H1 (cell line): ENCODE measurements around the gene TCF7L2. TPM values are rescaled to one million over a fixed set of nuclear protein-coding genes. Genes with fewer than 3 reads are reported as not detected.

Experiments
- CTCF ChIA-PET: fragments of 300-600 bp; sonication (Branson Sonifier 250); formaldehyde crosslinking; loops from one replicate; lab custom pipeline; 2021; ENCODE audit not compliant: partially characterized antibody; lab: Charles Lee
- POLR2A ChIA-PET: fragments of 300-600 bp; sonication (Branson Sonifier 250); formaldehyde crosslinking; loops from one replicate; lab custom pipeline; 2021; ENCODE audit warnings: inconsistent platforms; ENCODE audit not compliant: partially characterized antibody; lab: Charles Lee
- DNase-seq, 2 experiments: peaks; one replicate each; pipeline versions ENCODE4 v3.0.0 to v3.0.0-alpha.2; 2010 to 2022; ENCODE audit warnings: low spot score in 2 of 2, low read depth in 1 of 2, mixed read lengths in 1 of 2
- FAIRE-seq: peaks from 2 replicates; lab custom pipeline; 2011; peaks lifted over from hg19 to GRCh38; lab: Jason Lieb, UNC
- H2AFZ ChIP-seq: 2 replicates; pipeline ENCODE4 v1.8.1; 2012; ENCODE audit warnings: low read length, inconsistent platforms
- H2AK5ac ChIP-seq: 2 replicates; pipeline ENCODE4 v1.6.1; 2013; ENCODE audit warnings: low read depth, low read length
- H2BK120ac ChIP-seq: replicated peaks from 2 replicates; pipeline ENCODE3; 2013; ENCODE audit warnings: low read depth, low read length, inconsistent platforms
- H2BK12ac ChIP-seq: 2 replicates; pipeline ENCODE4 v1.6.1; 2013; ENCODE audit warnings: low read depth, low read length
- H2BK15ac ChIP-seq: 2 replicates; pipeline ENCODE4 v1.6.1; 2013; ENCODE audit warnings: low read length
- H2BK20ac ChIP-seq: 2 replicates; pipeline ENCODE4 v1.6.1; 2013; ENCODE audit warnings: low read length
- H2BK5ac ChIP-seq: 2 replicates; pipeline ENCODE4 v1.6.1; 2013; ENCODE audit warnings: low read depth, low read length
- H3K14ac ChIP-seq: 2 replicates; pipeline ENCODE4 v1.6.1; 2013; ENCODE audit warnings: inconsistent platforms; ENCODE audit not compliant: insufficient read length
- H3K18ac ChIP-seq: 2 replicates; pipeline ENCODE4 v1.6.1; 2013; ENCODE audit warnings: low read length; ENCODE audit errors: extremely low read depth
- H3K23ac ChIP-seq: 2 replicates; pipeline ENCODE4 v1.6.1; 2013; ENCODE audit warnings: inconsistent platforms; ENCODE audit not compliant: insufficient read length
- H3K23me2 ChIP-seq: 2 replicates; pipeline ENCODE4 v1.6.1; 2013; ENCODE audit warnings: low read depth, low read length
- H3K27ac ChIP-seq: 2 replicates; pipeline ENCODE4 v1.6.1; 2011; ENCODE audit warnings: low read depth, low read length, inconsistent platforms
- H3K27me3 ChIP-seq, 4 experiments: replicated peaks in 1 of 4; 1 replicate in 1 of 4; 2 replicates in 3 of 4; pipeline versions ENCODE4 v1.6.1 to v1.8.1; 2011 to 2013; ENCODE audit warnings: low read length in 3 of 4, mild to moderate bottlenecking in 3 of 4, inconsistent platforms in 2 of 4, mixed read lengths in 2 of 4, moderate library complexity in 1 of 4; ENCODE audit not compliant: control insufficient read depth in 3 of 4, insufficient read depth in 3 of 4; ENCODE audit errors: extremely low read depth in 1 of 4
- H3K36me3 ChIP-seq, 4 experiments: 2 replicates each; pipeline versions ENCODE4 v1.6.1 to v1.8.1; 2011 to 2013; ENCODE audit warnings: mild to moderate bottlenecking in 4 of 4, low read length in 3 of 4, moderate library complexity in 2 of 4, control low read depth in 1 of 4, inconsistent platforms in 1 of 4; ENCODE audit not compliant: insufficient read depth in 4 of 4, control insufficient read depth in 2 of 4
- H3K4ac ChIP-seq: replicated peaks from 2 replicates; pipeline ENCODE3; 2013; ENCODE audit warnings: low read length, low read depth, mixed read lengths, inconsistent platforms; ENCODE audit not compliant: insufficient read length
- H3K4me1 ChIP-seq, 4 experiments: replicated peaks in 1 of 4; 1 replicate in 1 of 4; 2 replicates in 3 of 4; pipeline versions ENCODE4 v1.6.1 to v1.8.1; 2011 to 2013; ENCODE audit warnings: low read length in 3 of 4, inconsistent platforms in 2 of 4, mixed read lengths in 1 of 4; ENCODE audit not compliant: insufficient read depth in 4 of 4, control insufficient read depth in 3 of 4
- H3K4me2 ChIP-seq, 2 experiments: 2 replicates each; pipeline versions ENCODE4 v1.6.1 to v1.8.1; 2011 to 2013; ENCODE audit warnings: low read depth in 2 of 2, low read length in 2 of 2, control low read depth in 1 of 2, inconsistent platforms in 1 of 2, mild to moderate bottlenecking in 1 of 2; ENCODE audit not compliant: insufficient read depth in 1 of 2
- H3K4me3 ChIP-seq, 4 experiments: fragments of 200-600, 300-600 bp in 1 of 4; sonication (generic), shearing (Covaris generic), sonication (Bioruptor Twin) in 1 of 4; 2 replicates each; pipeline versions ENCODE4 v1.5.1 to v1.8.1; 2011 to 2016; ENCODE audit warnings: low read length in 4 of 4, low read depth in 3 of 4, control low read depth in 2 of 4, inconsistent platforms in 2 of 4, mild to moderate bottlenecking in 2 of 4, mixed read lengths in 1 of 4, moderate library complexity in 1 of 4; ENCODE audit not compliant: insufficient read depth in 2 of 4; ENCODE audit errors: extremely low read depth in 1 of 4
- H3K56ac ChIP-seq: replicated peaks from 2 replicates; pipeline ENCODE3; 2013; ENCODE audit warnings: low read depth, mild to moderate bottlenecking, mixed read lengths, low read length, inconsistent platforms; ENCODE audit not compliant: insufficient read length
- H3K79me1 ChIP-seq: 2 replicates; pipeline ENCODE4 v1.6.1; 2013; ENCODE audit warnings: low read depth, low read length, control low read depth
- H3K79me2 ChIP-seq, 2 experiments: 2 replicates each; pipeline versions ENCODE4 v1.6.1 to v1.8.1; 2012 to 2013; ENCODE audit warnings: low read length in 2 of 2, mild to moderate bottlenecking in 2 of 2, inconsistent platforms in 1 of 2; ENCODE audit not compliant: insufficient read depth in 2 of 2, control insufficient read depth in 1 of 2
- H3K9ac ChIP-seq, 4 experiments: replicated peaks in 1 of 4; 1 replicate in 1 of 4; 2 replicates in 3 of 4; pipeline versions ENCODE4 v1.6.1 to v1.8.1; 2011 to 2013; ENCODE audit warnings: low read depth in 3 of 4, low read length in 3 of 4, control low read depth in 2 of 4, mild to moderate bottlenecking in 2 of 4, moderate library complexity in 2 of 4, inconsistent platforms in 1 of 4; ENCODE audit errors: extremely low read depth in 1 of 4
- H3K9me3 ChIP-seq, 2 experiments: 2 replicates each; pipeline versions ENCODE4 v1.6.1 to v1.8.1; 2012 to 2013; ENCODE audit warnings: mild to moderate bottlenecking in 2 of 2, moderate library complexity in 2 of 2, control low read depth in 1 of 2, inconsistent platforms in 1 of 2, low read depth in 1 of 2, low read length in 1 of 2, mixed read lengths in 1 of 2; ENCODE audit not compliant: insufficient read depth in 2 of 2
- H4K20me1 ChIP-seq, 2 experiments: replicated peaks in 1 of 2; 2 replicates each; pipeline versions ENCODE3 to v1.8.1; 2011 to 2013; ENCODE audit warnings: inconsistent platforms in 2 of 2, low read length in 2 of 2, mild to moderate bottlenecking in 1 of 2; ENCODE audit not compliant: insufficient read depth in 2 of 2, control insufficient read depth in 1 of 2
- H4K5ac ChIP-seq: 2 replicates; pipeline ENCODE4 v1.6.1; 2013; ENCODE audit warnings: low read length, low read depth, mixed read lengths, inconsistent platforms; ENCODE audit not compliant: insufficient read length
- H4K8ac ChIP-seq: 2 replicates; pipeline ENCODE4 v1.8.0; 2013; ENCODE audit warnings: mild to moderate bottlenecking, moderate library complexity, low read length, inconsistent platforms; ENCODE audit not compliant: insufficient read depth; ENCODE audit errors: extremely low read depth
- H4K91ac ChIP-seq: replicated peaks from 2 replicates; pipeline ENCODE3; 2013; ENCODE audit warnings: low read length, mixed read lengths, inconsistent platforms; ENCODE audit not compliant: insufficient read length
- ASH2L ChIP-seq: fragments of 200-600, 300-600 bp; sonication (generic); IDR thresholded peaks from one replicate; pipeline ENCODE4 v1.7.1; 2017; ENCODE audit warnings: low read length
- CTCF ChIP-seq, 3 experiments: IDR thresholded peaks; 1 replicate in 2 of 3; 2 replicates in 1 of 3; pipeline versions ENCODE4 v1.5.1 to v1.6.1; 2011; ENCODE audit warnings: low read length in 3 of 3, mild to moderate bottlenecking in 3 of 3, inconsistent platforms in 2 of 3, low read depth in 1 of 3, moderate library complexity in 1 of 3; ENCODE audit not compliant: insufficient read depth in 1 of 3; ENCODE audit errors: control extremely low read depth in 1 of 3
- SP2 ChIP-seq: IDR thresholded peaks from 2 replicates; pipeline ENCODE4 v1.6.1; 2012; ENCODE audit warnings: mild to moderate bottlenecking, low read length, inconsistent platforms
- SP4 ChIP-seq: IDR thresholded peaks from 2 replicates; pipeline ENCODE4 v1.6.1; 2012; ENCODE audit warnings: low read length, inconsistent platforms
- TBP ChIP-seq: IDR thresholded peaks from 2 replicates; pipeline ENCODE4 v1.6.1; 2011; ENCODE audit warnings: low read depth, low read length, improper control_type of control experiment
- TEAD4 ChIP-seq: IDR thresholded peaks from 2 replicates; pipeline ENCODE4 v1.6.1; 2012; ENCODE audit warnings: low read depth, low read length, inconsistent platforms, mixed read lengths
- whole genome bisulfite sequencing, 2 experiments: shearing (Covaris generic) in 1 of 2; methylation state at CpG; one replicate each; pipeline versions ENCODE4 v1.1.6 to v1.1.7; 2013 to 2015; ENCODE audit warnings: low lambda C conversion rate in 2 of 2, mixed read lengths in 2 of 2, inconsistent platforms in 1 of 2, low coverage in 1 of 2, missing lambda C conversion rate in 1 of 2; ENCODE audit not compliant: insufficient replicate concordance in 2 of 2, insufficient coverage in 1 of 2, insufficient read length in 1 of 2; ENCODE audit errors: extremely low coverage in 1 of 2, missing lambda C conversion rate in 1 of 2; 5-methylcytosine and 5-hydroxymethylcytosine counted together
- polyA plus RNA-seq, 7 experiments: library from polyadenylated mRNA; depleted of rRNA in 3 of 7; stranded (reverse) in 5 of 7; unstranded in 2 of 7; fragments of >200 nt in 5 of 7; fragments of 200-250 nt in 2 of 7; gene quantifications; 1 replicate in 5 of 7; 2 replicates in 1 of 7; 4 replicates in 1 of 7; pipeline versions ENCODE4 v1.2.1 to v1.2.3, GENCODE V29; 2011 to 2013; ENCODE audit warnings: missing spikeins in 2 of 7, mixed read lengths in 2 of 7
- total RNA-seq: library from RNA; stranded (reverse); fragmentation: NEBNext Ultra II Directional; extraction: Animal tissue kit (Norgen Biotek cat#: 25700); gene quantifications from 2 replicates; pipeline ENCODE4 v1.2.1, GENCODE V29; 2021

The TCF7L2 gene
- total and polyA plus RNA-seq, 2 of the 8 experiments (the other 6 are each of a cell fraction or from before 2014, with no cell fraction given), result 33.9 to 67.3 TPM

- Histone ChIP-seq H3K23ac (no peak overlapping the region), H2AFZ (no peak overlapping the region), H3K9me3 (no peaks in the 10 kb centered on the region), H3K79me1 (peaks cover 45% of the 10 kb centered on the region), H4K91ac (no peak overlapping the region), H3K4me1 (peaks cover 0 to 13% (median 10%) of the 10 kb centered on the region in 4 experiments; a peak in 5 of 7 replicates), H3K56ac (no peak overlapping the region), H2BK15ac (no peak overlapping the region), H3K4ac (no peak overlapping the region), H2BK20ac (no peak overlapping the region), H3K14ac (no peak overlapping the region), H3K4me3 (no peak overlapping the region), H3K27ac (no peak overlapping the region), H3K9ac (no peak overlapping the region), H2BK120ac (no peak overlapping the region), H4K8ac (no peak overlapping the region), H3K18ac (no peak overlapping the region), H4K20me1 (peaks cover 38 to 39% of the 10 kb centered on the region in 2 experiments), H3K4me2 (peak overlapping the region in 1 of 2 experiments; percentile 9; a peak in 1 of 4 replicates), H2BK12ac (no peak overlapping the region), H3K79me2 (peaks cover 46 to 100% of the 10 kb centered on the region in 2 experiments), H2AK5ac (no peak overlapping the region), H3K27me3 (no peaks in the 10 kb centered on the region), H3K23me2 (no peaks in the 10 kb centered on the region), H3K36me3 (peaks cover 0 to 16% (median 4%) of the 10 kb centered on the region in 4 experiments; a peak in 3 of 8 replicates), H2BK5ac (no peak overlapping the region), H4K5ac (no peak overlapping the region)
- WGBS, 2 experiments, result 94% methylated on average over 14 of the region's 14 CpGs; no CpG with 5 or more reads in 1 of the 2 experiments
- ChIA-PET POLR2A (interaction anchor here (1.1 to 1.2 kb wide), 3 partner anchors 10 to 14 kb away, joined by 3 read pairs; no protein-coding TSS in a partner anchor), CTCF (interaction anchor here (0.5 to 0.8 kb wide), 3 partner anchors 64 to 138 kb away, joined by 3 to 4 read pairs (median 3); no protein-coding TSS in a partner anchor)
- DNase-seq, result no peak
- TF ChIP-seq SP4 (no peak), TEAD4 (peak; percentile 70), SP2 (no peak), ASH2L (no peak), TBP (no peak), CTCF (IDR thresholded peaks at IDR 0.05; ENCODE audit: control extremely low read depth in 1 of 3, insufficient read depth in 1 of 3, low read depth in 1 of 3, low read length in 3 of 3) (peak in 2 of 3 experiments; percentile 11 to 25; a peak in 2 of 4 replicates)
- FAIRE-seq, result no peak
Observed at GRCh38 chr10:113000876-113001598, 51.0 kb downstream of the TCF7L2 start.
